GM10266 (cell line): ENCODE measurements around the gene GPR78.
"Not testable (repeated sequence)": the region's sequence is repeated elsewhere in the genome, so short reads cannot be mapped to it uniquely, and the experiment has no call there.

ENCODE experiments used
- DNase-seq: peaks from one replicate; pipeline ENCODE4 v3.0.0; 2012; ENCODE audit errors: extremely low spot score
- CTCF ChIP-seq: IDR thresholded peaks from 2 replicates; pipeline ENCODE4 v1.5.1; 2012; ENCODE audit warnings: mild to moderate bottlenecking, low read depth; ENCODE audit not compliant: control insufficient read depth, insufficient read depth; ENCODE audit errors: missing control alignments

The GPR78 gene

DNA sequence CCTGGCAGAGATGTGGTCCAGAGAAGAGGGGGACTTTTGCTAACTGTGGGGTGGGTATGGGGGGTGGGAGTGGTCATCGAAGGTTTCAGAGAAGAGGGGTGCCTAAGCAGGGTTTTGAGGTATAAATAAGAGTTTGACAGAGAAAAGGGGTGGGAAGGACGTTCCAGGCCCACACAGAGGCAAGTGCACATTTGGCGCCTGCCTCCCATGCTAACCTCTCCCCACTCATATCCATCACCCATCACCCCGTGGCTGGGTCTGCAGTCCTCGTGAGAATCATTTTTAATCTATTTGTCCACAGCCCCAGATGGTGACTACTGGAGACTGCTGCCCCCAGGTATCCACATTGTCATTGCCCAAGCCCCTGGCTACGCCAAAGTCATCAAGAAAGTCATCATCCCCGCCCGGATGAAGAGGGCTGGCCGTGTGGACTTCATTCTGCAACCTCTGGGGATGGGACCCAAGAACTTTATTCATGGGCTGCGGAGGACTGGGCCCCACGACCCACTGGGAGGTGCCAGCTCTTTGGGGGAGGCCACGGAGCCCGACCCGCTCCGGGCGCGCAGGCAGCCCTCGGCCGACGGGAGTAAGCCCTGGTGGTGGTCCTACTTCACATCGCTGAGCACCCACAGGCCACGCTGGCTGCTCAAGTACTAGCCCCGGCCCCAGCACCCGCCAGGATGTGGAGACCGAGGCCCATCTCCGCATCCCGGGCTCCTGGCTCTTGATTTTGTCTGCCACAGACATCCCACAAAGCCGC is 38.9 kb downstream of the GPR78 start:
- no peak for DNase-seq
- no peak for TF ChIP-seq CTCF

- DNase-seq, result not testable (repeated sequence)
Observed at GRCh38 chr4:8621135-8621534, 40.9 kb downstream of the GPR78 start.

DNA sequence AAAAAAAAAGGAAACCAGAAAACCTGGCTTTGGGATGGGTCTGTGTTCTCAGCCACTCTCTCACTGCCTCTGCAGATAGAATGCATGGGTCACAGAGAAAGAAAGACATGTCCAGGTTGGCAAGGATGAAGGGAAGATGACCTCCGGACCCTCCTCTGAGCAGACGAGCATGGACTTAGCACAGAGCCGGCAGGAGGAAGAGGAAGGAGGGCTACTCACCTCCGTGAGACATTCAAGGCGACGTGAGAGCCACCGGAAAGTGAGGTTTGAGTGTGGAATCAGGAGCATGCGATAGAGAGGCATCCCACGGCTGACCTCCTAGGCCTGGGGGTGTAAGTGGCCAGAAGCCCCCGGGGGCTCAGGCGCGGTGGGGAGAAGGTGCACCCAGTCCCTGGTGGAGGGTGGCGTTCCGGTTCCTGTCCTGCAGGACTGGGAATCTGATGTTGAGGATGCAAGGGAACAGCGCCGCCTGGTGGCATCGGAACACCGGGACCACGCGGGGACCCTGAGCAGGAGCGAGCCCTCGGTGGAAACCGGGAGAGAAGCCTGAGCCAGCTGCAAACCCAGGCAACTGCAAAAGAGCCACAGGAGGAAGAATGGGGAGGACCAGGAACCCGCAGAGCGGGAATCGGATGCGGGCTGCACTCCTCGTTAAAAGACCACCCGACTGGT is 44.5 kb downstream of the GPR78 start:
- not testable (repeated sequence) for DNase-seq

GRCh38 chr4:8630240-8630905 is 50.2 kb downstream of the GPR78 start:
- not testable (repeated sequence) for DNase-seq

DNA sequence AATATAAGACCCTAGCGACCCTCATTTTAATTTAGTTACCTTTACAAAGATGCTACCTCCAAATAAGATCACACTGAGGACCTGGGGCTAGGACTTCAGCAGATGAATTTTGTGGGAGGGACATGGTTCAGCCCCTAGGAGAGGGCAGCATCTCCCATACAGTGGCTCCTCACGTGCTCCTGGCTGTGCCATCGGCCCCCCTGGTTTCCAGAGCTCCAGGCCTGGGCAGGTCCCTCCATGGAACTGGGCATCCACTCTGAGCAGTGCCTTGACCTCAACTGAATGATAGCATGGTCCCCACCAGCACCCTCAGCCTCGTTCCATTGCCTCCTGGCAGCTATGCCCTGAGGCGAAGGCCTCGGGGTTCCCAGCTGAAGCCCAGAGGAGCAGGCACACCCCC is 51.7 kb downstream of the GPR78 start:
- not testable (repeated sequence) for DNase-seq

DNA sequence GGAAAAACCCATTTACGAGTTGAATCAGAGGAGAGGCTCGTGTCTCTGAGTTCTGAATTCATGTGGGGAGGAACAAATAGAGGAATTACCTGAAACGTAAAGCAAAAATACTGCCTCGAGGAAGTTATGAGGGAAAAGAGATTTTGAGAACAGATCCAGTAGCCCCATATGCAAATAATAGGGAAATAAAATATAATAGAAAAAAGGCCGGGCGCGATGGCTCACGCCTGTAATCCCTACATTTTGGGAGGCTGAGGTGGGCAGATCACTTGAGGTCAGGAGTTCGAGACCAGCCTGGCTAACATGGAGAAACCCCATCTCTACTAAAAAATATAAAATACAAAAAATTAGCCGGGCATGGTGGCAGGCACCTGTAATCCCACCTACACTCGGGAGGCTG is 54.6 kb downstream of the GPR78 start:
- not testable (repeated sequence) for DNase-seq

DNA sequence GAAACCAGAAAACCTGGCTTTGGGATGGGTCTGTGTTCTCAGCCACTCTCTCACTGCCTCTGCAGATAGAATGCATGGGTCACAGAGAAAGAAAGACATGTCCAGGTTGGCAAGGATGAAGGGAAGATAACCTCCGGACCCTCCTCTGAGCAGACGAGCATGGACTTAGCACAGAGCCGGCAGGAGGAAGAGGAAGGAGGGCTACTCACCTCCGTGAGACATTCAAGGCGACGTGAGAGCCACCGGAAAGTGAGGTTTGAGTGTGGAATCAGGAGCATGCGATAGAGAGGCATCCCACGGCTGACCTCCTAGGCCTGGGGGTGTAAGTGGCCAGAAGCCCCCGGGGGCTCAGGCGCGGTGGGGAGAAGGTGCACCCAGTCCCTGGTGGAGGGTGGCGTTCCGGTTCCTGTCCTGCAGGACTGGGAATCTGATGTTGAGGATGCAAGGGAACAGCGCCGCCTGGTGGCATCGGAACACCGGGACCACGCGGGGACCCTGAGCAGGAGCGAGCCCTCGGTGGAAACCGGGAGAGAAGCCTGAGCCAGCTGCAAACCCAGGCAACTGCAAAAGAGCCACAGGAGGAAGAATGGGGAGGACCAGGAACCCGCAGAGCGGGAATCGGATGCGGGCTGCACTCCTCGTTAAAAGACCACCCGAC is 55.8 kb downstream of the GPR78 start:
- DNase-seq, result not testable (repeated sequence)
